A673 (cell line): Measurements from ENCODE around the gene PRR33. TPM values are rescaled to one million over a fixed set of nuclear protein-coding genes. Genes with fewer than 3 reads are reported as not detected.

Experiments used
- BruUV-seq: library from RNA; stranded (reverse); fragments of 400-500 nt; replicated peaks from 2 replicates; lab custom pipeline; 2021; lab: Mats Ljungman, UMichigan
- CTCF ChIA-PET: fragments of 300-600 bp; sonication (Branson Sonifier 250); formaldehyde crosslinking; loops from one replicate; lab custom pipeline; 2022; ENCODE audit warnings: antibody characterized with exemption; lab: Charles Lee
- POLR2A ChIA-PET: fragments of 300-600 bp; sonication (Branson Sonifier 250); formaldehyde crosslinking; loops from one replicate; lab custom pipeline; 2022; ENCODE audit warnings: antibody characterized with exemption; ENCODE audit not compliant: low non-redundant PET; lab: Charles Lee
- DNase-seq: peaks from one replicate; pipeline ENCODE4 v3.0.0-alpha.2; 2015; ENCODE audit warnings: low spot score
- H3K27ac ChIP-seq: fragments of 200-600 bp; sonication (generic); 2 replicates; pipeline ENCODE4 v1.5.1; 2016; ENCODE audit warnings: mixed run types, low read depth, mild to moderate bottlenecking, mixed read lengths, antibody characterized with exemption, low read length; ENCODE audit not compliant: poor library complexity, severe bottlenecking
- H3K27me3 ChIP-seq: fragments of 200-600 bp; sonication (generic); replicated peaks from 2 replicates; pipeline ENCODE4 v1.6.1; 2017; ENCODE audit warnings: mixed run types, low read depth, mild to moderate bottlenecking, mixed read lengths, antibody characterized with exemption, low read length; ENCODE audit not compliant: insufficient read depth, poor library complexity
- H3K36me3 ChIP-seq: fragments of 200-600 bp; sonication (generic); 2 replicates; pipeline ENCODE4 v1.6.1; 2016; ENCODE audit warnings: mixed run types, mild to moderate bottlenecking, mixed read lengths, antibody characterized with exemption, low read length; ENCODE audit not compliant: insufficient read depth, poor library complexity, severe bottlenecking
- H3K4me1 ChIP-seq: fragments of 200-600 bp; sonication (generic); 2 replicates; pipeline ENCODE4 v1.6.1; 2017; ENCODE audit warnings: mixed run types, mild to moderate bottlenecking, mixed read lengths, antibody characterized with exemption, low read length; ENCODE audit not compliant: insufficient read depth, poor library complexity, severe bottlenecking
- H3K4me3 ChIP-seq: fragments of 200-600 bp; sonication (generic); 2 replicates; pipeline ENCODE4 v1.5.1; 2016; ENCODE audit warnings: low read depth, mixed run types, mild to moderate bottlenecking, mixed read lengths, low read length; ENCODE audit not compliant: poor library complexity, severe bottlenecking
- H3K9me3 ChIP-seq: fragments of 200-600 bp; sonication (generic); 2 replicates; pipeline ENCODE4 v1.6.1; 2016; ENCODE audit warnings: mixed run types, low read depth, mild to moderate bottlenecking, mixed read lengths, antibody characterized with exemption, low read length; ENCODE audit not compliant: poor library complexity, severe bottlenecking
- CTCF ChIP-seq: fragments of 300-800, 200-600 bp; sonication (generic); conservative IDR thresholded peaks from 2 replicates; pipeline ENCODE4 v1.5.1; 2017; ENCODE audit warnings: low read depth, mild to moderate bottlenecking, antibody characterized with exemption, low read length, moderate library complexity, mixed read lengths
- EZH2 ChIP-seq: fragments of 200-600 bp; sonication (generic); IDR thresholded peaks from 2 replicates; pipeline ENCODE4 v1.6.1; 2017; ENCODE audit warnings: borderline replicate concordance, low read depth, mild to moderate bottlenecking, mixed read lengths, antibody characterized with exemption, low read length; ENCODE audit not compliant: poor library complexity, severe bottlenecking
- intact Hi-C: fragments of 100-400 bp; cut with micrococcal nuclease; formaldehyde crosslinking; loops from one replicate; pipeline ENCODE4 v1.10.0; 2022; ENCODE audit not compliant: unreplicated experiment
- total RNA-seq: library from RNA; stranded (reverse); gene quantifications from 2 replicates; pipeline ENCODE4 v1.2.3, GENCODE V29; 2021

The PRR33 gene
- total RNA-seq, 1 experiment from 2014 or later = not detected

GRCh38 chr11:1848640-1849430 is 42.9 kb downstream of the PRR33 start:
- Histone ChIP-seq H3K9me3 (no peaks in the 10 kb centered on the region), H3K36me3 (no peaks in the 10 kb centered on the region), H3K4me3 (no peak overlapping the region), H3K27me3 (peaks cover 9% of the 10 kb centered on the region), H3K4me1 (no peaks in the 10 kb centered on the region), H3K27ac (no peak overlapping the region)
- BruUV-seq = no TSS peak
- ChIA-PET CTCF (no interaction called here), POLR2A (no interaction called here)
- no peak for TF ChIP-seq EZH2
- no peak for TF ChIP-seq CTCF
- intact Hi-C loops = no loop called here
- no peak for DNase-seq

GRCh38 chr11:1847926-1848639 is 43.6 kb downstream of the PRR33 start:
- Histone ChIP-seq H3K27ac (no peak overlapping the region), H3K27me3 (peaks cover 9% of the 10 kb centered on the region), H3K9me3 (no peaks in the 10 kb centered on the region), H3K36me3 (no peaks in the 10 kb centered on the region), H3K4me1 (no peaks in the 10 kb centered on the region), H3K4me3 (no peak overlapping the region)
- intact Hi-C loops = no loop called here
- CTCF ChIA-PET = no interaction called here
- DNase-seq = no peak
- BruUV-seq = no TSS peak
- POLR2A ChIA-PET = no interaction called here
- TF ChIP-seq EZH2 (no peak), CTCF (no peak)

DNA sequence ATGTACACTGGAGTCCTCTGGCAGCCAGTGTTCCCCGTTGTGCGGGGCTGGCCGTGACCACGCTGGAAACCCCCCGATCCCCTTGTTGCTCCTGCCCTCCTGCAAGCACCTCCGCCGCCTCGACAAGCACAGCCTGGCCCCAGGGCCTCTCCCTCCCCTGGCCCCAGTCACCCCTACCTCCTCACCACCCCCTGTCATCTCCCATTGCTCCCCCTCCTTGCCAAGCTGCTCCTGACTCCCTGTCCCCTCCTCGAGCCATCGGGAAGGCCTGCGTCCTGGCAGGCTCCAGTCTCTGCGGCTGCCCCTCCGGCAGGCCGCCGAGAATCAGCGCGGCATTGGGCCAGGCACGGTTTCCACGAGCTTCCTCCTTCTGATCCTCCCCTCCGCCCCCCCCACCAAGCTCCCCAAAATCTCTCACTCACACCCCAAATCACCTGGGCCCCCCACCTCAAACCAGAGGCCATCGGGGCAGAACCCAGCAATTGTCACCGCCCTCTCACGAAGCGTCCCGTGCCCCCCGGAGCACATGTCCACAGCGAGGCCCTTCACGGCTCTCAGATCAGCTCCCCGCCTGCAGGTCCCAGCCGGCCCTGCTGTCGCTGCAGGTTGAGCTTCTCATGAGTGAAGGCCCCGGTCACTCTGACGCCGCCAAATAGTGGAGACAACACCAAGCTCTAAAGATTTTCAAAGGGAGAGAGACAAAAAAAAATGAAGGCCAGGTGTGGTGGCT is 44.5 kb downstream of the PRR33 start:
- POLR2A ChIA-PET = no interaction called here
- Histone ChIP-seq H3K27ac (no peak overlapping the region), H3K27me3 (peaks cover 9% of the 10 kb centered on the region), H3K36me3 (no peaks in the 10 kb centered on the region), H3K4me1 (no peaks in the 10 kb centered on the region), H3K4me3 (no peak overlapping the region), H3K9me3 (no peaks in the 10 kb centered on the region)
- no peak for DNase-seq
- intact Hi-C loops = no loop called here
- BruUV-seq = no TSS peak
- no peak for TF ChIP-seq EZH2
- no peak for TF ChIP-seq CTCF
- CTCF ChIA-PET = interaction anchor here (0.6 kb wide), 1 partner anchor 35 kb away, joined by 3 read pairs; no protein-coding TSS in a partner anchor
